Stimulated activated naive CD4-positive, alpha-beta T cell treated with Interleukin-2 at 50 U/mL for 16 hours (primary cell): ENCODE data around the gene RAP1B.
A peak's percentile ranks its signal among the peaks of the same experiment; 100 is the strongest.
"Not testable (repeated sequence)": the region's sequence is repeated elsewhere in the genome, so short reads cannot be mapped to it uniquely, and the experiment has no call there.

Experiments used
- DNase-seq: peaks from one replicate; lab custom pipeline; 2025; lab: John Stamatoyannopoulos, UW

Gene RAP1B

DNA sequence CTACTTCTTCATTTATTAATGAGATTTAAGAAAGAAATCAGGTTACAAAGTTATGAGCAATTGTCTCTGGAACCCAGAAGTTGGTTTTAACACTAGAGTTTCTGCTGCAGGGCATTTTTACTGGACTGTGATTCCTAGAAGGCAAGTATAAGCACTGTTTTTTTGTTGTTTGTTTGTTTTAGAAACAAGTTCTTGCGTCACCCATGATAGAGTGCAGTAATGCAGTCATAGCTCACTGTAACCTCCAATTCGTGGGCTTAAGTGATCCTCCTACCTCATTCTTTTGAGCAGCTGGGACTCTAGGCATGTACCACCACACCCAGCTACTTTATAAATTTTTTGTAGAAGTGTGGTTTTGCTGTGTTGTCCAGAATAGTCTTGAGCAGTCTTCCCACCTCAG lies 25.6 kb downstream of the RAP1B start:
- DNase-seq: no peak

- DNase-seq: not testable (repeated sequence)
Measured at GRCh38 chr12:68637439-68637838, 26.7 kb downstream of the RAP1B start.

DNA sequence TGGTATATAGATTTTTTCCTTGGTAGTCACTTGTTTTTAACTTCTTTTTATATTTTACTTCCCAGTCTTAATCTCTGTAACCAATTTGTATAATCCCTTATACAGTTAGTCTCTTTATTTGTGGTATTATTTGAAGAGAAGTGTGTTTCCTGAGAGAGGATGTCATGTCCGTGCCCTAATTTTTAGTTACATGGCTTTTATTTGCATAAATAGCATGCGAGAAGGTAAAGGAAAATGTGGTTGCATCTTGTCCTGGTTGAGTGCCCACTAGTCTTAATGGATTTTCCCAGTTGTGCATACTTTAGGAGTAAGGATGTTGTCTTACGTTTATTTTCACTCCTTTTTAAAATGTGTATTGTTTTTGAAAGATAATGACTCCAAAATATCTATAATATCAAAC lies 27.5 kb downstream of the RAP1B start:
- DNase-seq: no peak

GRCh38 chr12:68638721-68639395 lies 28.2 kb downstream of the RAP1B start:
- no peak for DNase-seq

DNA sequence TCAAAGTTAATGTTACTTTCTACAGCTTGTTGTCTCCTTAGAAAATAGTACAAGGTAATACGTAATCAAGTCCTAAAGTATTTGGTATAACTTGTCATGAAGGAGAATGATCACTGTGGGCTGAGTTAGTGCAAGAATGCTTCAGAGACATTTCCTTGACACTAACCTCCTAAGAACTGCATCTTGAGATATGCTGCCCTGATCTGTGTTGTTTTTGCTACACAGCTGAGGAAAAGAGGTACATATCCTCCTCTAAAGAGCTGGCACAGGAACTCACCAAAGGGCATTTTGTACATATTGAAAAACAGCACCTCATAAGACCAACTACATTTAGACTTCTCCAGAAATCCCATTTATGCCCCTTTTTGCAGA lies 28.7 kb downstream of the RAP1B start:
- no peak for DNase-seq

DNA sequence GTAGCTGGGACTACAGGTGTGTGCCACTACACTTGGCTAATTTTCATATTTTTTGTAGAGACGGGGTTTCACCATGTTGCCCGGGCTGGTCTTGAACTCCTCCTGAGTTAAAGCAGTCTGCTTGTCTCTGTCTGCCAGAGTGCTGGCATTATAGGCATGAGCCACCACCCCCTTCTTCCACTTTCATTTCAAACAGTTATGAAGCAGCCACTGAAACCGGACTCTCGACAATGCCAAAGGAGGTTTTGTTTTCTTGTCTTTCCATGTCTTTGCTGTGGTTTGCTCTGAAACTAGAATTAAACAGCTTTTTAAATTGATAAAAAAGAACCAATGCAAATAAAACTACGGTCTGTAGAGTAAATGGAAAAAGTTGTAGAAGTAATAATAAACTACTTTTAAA lies 30.4 kb downstream of the RAP1B start:
- peak; percentile 35 for DNase-seq

DNA sequence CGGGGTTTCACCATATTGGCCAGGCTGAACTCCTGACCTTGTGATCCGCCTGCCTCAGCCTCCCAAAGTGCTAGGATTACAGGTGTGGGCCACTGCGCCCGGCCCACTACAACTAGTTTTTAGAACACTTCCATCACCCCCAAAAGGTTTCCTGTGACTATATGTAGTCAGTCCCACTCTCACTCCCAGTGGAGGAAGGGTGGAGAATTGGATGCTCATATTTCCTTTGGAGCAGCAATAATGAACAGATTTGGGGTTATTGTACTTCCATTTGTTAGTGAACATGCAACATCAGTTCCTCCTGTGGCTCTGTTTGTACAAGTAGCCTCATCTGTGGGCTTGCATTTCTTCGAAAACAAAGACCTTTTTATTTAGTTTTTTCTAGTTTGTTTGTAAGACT lies 35.8 kb downstream of the RAP1B start:
- DNase-seq: no peak

DNA sequence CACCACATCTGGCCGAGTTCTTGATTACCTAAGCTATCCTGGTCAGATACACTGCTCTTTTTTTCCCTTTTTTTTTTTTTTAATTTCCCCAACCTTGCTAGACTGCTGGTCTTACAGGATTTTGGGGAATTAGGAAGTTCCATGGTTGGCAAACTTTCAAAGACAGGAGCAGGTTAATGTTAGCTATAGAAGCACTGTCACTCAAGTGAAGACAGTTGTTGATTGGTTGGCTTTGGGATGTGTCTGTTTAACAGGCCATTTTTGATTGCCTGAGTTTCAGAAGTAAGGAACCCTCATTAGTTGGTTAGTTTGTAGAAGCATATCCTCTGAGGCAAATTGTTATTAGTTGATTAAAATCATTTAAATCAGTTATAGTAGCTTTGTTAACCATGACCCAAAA lies 36.8 kb downstream of the RAP1B start:
- DNase-seq: no peak

GRCh38 chr12:68648179-68648578 lies 37.5 kb downstream of the RAP1B start:
- no peak for DNase-seq

DNA sequence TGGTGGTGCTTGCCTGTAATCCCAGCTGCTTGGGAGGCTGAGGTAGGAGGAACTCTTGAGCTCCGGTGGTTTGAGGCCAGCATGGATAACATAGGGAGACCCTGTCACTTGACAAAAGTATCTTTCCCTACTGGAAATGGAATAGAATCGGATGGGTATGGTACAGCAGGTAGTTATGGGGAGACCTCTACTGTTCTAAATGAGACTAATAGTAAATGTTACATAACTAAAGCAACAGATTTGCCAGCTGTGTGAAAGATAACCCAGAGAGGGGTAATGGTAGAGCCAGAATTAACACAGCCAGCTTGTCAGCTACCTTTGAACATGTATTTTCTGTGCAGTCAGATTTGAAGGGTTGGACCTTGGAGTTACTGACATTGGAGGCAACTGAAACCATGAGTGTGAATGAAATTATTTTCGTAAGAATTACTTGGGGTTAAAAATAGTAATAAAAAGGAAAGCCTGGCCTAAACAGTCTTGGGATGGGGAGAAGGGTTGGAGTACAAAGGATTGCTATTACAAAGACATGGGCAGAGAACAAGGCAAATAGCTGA lies 54.4 kb downstream of the RAP1B start:
- no peak for DNase-seq

GRCh38 chr12:68667291-68667690 lies 56.6 kb downstream of the RAP1B start:
- no peak for DNase-seq

- no peak for DNase-seq
Measured at GRCh38 chr12:68667896-68668295, 57.2 kb downstream of the RAP1B start.

DNA sequence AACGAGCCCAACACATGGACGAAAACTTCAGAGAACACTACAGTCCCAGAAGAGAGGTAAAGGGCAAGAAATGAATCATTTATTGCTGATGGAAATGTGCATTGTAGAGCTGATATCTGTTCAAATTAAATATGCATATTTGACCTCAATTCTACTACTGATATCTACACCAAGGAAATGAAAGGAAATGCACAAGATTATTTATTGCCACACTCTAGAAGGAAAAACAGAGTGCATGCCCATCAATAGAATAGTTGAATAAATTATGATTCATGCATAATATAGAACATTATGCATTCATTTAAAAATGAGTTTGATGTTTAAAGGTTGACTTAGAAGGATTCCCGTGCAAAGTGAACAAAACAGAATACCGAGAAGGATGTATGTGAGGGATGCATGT lies 60.5 kb downstream of the RAP1B start:
- no peak for DNase-seq

DNA sequence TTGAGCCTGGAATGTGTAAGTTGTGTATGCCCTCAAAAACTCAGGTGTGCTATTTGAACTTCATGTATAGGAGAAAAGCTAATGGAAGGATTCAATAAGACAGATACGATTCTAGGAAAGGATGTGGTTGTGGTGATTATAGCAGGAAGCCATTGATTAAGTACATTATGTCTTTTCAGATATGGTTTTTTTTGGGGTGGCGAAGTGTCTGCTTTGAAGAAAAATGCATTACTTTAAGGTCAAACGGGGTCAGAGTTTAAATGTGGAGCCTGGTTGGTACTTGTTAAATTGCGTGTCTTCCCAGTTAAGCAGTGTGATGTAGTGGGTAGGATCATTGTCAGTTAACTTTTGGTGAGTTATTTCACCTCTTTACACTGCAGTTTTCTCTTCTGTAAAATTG lies 63.1 kb downstream of the RAP1B start:
- DNase-seq: no peak

DNA sequence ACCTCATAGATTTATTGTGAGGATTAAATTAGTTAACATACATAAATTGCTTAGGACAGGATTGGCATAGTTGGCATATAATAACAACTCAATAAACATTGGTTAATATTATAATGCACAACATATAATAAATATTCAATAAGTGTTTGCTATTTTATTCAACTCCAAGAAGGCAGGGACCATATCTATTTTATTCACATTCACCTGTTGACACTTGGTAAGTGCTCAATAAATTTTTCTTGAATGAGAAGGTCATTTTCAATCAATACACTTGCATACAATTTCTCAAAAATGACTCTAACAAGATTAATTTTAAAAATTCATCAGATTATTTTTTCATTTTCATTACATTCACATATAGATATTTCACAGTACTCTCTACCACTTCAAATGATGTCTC lies 63.7 kb downstream of the RAP1B start:
- DNase-seq: no peak

GRCh38 chr12:68675101-68675842 lies 64.6 kb downstream of the RAP1B start:
- peak; percentile 18 for DNase-seq

DNA sequence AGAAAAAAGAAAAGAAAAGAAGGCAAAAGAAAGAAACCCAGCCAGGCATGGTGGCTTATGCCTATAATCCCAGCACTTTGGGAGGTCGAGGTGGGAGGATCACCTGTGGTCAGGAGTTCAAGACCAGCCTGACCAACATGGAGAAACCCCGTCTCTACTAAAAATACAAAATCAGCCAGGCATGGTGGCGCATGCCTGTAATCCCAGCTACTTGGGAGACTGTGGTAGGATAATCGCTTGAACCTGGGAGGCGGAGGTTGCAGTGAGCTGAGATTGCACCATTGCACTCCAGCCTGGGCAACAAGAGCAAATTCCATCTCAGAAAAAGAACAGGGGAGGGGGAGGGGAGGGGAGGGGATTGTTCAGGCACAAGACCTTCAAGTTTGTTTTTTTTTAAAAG lies 66.2 kb downstream of the RAP1B start:
- not testable (repeated sequence) for DNase-seq

DNA sequence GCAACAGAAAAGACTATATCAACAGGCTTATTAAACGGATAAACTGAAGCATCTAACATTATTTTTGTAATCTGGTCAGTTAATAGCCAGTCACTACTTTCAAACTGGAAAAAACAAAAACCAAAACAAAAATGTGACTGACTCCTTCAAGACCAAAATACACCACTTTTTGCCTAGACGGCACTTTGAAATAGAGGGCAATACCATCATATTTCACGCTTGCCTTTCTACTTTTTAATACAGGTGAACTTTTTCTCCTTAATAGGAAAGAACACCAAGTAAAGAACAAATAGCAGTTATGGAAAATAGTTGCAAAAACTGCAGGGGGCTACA lies 75.5 kb downstream of the RAP1B start:
- DNase-seq: no peak

DNA sequence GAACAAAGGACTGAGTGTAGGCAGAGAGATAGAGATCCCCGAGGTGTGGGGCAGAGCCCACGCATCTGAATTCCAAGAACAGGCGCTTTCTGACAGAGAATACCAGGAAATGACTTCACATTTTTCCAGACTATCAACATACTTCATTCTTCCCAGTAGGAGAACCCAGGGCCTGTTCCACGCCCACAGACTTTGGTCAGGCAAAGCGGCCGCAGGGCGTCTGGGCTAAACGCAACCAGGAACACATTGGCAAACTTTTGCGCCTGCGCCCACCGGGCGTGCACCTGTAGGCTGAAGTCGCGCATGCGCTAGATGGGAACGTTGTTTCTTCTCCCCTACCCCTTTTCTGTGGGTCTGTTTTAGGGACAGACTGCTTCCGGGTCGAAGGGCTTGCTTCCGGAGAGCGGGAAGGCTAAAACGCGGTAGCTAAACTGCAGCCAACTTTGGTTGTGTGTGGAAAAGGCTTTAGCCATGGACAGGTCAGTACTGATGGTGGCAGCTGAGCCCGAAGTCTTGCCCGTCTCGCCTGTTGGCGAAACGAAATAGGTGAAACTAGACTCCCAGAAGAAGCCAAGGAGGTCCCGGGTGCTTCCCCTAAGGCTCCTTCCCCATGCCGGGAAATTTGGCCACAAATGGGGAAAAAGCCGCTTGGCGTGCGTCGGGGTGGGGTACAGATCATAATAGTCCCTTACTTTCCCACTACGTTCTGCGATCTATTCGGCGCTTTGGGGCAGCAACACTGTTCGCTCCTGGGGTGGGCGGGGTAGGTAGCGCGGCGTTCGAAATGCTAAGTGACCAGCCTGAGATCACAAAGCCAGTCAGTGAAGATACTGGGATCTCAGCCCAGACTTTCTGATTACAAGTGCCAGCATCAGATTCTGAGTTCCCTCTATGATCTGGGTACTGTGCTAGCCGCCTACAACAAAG lies 76.2 kb downstream of the RAP1B start, which contains the start of gene NUP107:
NUP107 (plus strand) TSS at position 384 of the 927 bp plus-strand sequence; CDS start at position 472, 88 bp downstream.
- DNase-seq: peak; percentile 97

DNA sequence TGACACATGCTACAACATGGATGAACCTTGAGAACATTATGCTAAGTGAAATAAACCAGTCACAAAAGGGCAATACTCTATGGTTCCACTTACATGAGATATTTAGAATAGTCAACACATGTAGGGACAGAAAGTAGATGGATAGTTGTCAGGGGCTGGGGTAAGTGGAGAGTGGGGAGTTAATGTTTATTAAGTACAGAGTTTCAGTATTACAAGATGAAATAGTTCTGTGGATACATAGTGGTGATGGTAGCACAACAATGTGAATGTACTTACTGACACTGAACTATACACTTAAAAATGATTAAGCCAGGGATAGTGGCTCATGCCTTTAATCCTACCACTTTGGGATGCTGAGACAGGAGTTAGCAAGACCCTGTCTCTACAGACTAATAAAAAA lies 84.8 kb downstream of the RAP1B start:
- DNase-seq: no peak

- no peak for DNase-seq
Measured at GRCh38 chr12:68699486-68699885, 88.8 kb downstream of the RAP1B start.
